Motor neuron (in vitro differentiated cells): ENCODE measurements around the gene AKNAD1. TPM values are rescaled to one million over a fixed set of nuclear protein-coding genes. Genes with fewer than 3 reads are reported as not detected.

Experiments used
- ATAC-seq, 8 experiments: fragments of 200-7000 bp; cut with Tn5 transposase; replicated peaks in 6 of 8; 2 replicates each; pipeline ENCODE4 v1.8.0; 2021; ENCODE audit warnings: mild to moderate bottlenecking in 8 of 8, moderate library complexity in 8 of 8
- H3K27ac ChIP-seq, 2 donors: fragments of 250-450 bp; sonication (Bioruptor Pico); 2 replicates each; pipeline ENCODE4 v1.9.0; 2021; ENCODE audit warnings: antibody characterized with exemption in 2 of 2, mild to moderate bottlenecking in 2 of 2, moderate library complexity in 1 of 2
- H3K4me1 ChIP-seq, 2 donors: fragments of 250-450 bp; sonication (Bioruptor Pico); replicated peaks in 1 of 2; 2 replicates each; pipeline ENCODE4 v1.6.1; 2021; ENCODE audit warnings: antibody characterized with exemption in 2 of 2, mild to moderate bottlenecking in 2 of 2, moderate library complexity in 1 of 2
- H3K4me3 ChIP-seq, 5 donors: fragments of 250-450 bp; sonication (Bioruptor Pico); 2 replicates each; pipeline ENCODE4 v1.9.0; 2021; ENCODE audit warnings: antibody characterized with exemption in 5 of 5, mild to moderate bottlenecking in 5 of 5, moderate library complexity in 4 of 5
- WGBS, 10 experiments: fragments of 450-650 bp; shearing (Covaris generic); methylation state at CpG; one replicate each; pipeline ENCODE4 v1.0.0; 2022; 5-methylcytosine and 5-hydroxymethylcytosine counted together
- in situ Hi-C, 9 experiments: fragments of 400-800 bp; cut with MboI; loops; one replicate each; pipeline ENCODE4 v1.15.0; 2021; ENCODE audit warnings: low sequenced_read_pairs in 9 of 9, low pct_unique_long_range_greater_than_20kb in 2 of 9; ENCODE audit not compliant: unreplicated experiment in 9 of 9
- total RNA-seq, 8 experiments: library from RNA; unstranded; fragments of 300-600 nt; gene quantifications; 2 replicates each; pipeline versions ENCODE4 v1.2.3 to v1.2.4, GENCODE V29; 2022

AKNAD1 gene
- total RNA-seq, 8 experiments from 2014 or later, result 1.0 to 4.1 (median 2.6) TPM; not detected in 1

DNA sequence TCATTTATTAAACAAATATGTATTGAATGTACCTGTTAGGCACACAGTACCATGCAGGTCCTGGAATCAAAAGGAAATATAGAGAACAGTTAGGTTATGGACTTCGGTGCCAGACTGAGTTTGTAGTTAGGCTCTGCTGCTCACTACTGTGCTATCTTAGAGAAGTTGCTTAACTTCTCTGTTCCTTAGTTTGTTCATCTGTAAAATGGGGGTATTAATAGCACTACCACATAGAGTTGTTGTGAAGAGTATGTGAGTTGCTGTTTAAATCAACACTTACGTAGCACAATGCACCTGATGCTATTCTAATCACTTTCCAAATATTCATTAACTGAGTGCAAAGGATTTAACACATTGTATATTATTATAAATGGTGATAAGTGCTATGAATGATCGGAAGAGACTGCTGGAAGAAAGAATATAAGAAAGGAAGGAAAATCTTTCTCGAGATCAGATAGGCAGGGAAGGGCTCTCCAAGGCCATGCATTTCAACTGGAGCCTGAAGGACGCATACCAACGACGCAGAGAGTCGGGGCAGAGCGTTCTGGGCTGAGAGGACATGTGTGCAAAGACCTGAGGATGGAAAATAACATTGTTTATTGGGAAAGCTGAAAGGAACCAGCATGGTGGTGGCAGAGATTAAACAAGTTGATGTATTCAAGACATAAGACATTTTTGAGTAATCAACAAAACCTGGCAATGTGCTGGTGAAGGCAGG lies 3.5 kb upstream of the AKNAD1 start:
- in situ Hi-C loops, result no loop called here
- no peak for ATAC-seq
- Histone ChIP-seq H3K27ac (no peak overlapping the region), H3K4me1 (peaks cover 13 to 15% of the 10 kb centered on the region in 2 donors), H3K4me3 (no peak overlapping the region)
- 68 to 100% (median 88%) methylated on average over 1 to 9 of the region's 9 CpGs for WGBS, 10 experiments

DNA sequence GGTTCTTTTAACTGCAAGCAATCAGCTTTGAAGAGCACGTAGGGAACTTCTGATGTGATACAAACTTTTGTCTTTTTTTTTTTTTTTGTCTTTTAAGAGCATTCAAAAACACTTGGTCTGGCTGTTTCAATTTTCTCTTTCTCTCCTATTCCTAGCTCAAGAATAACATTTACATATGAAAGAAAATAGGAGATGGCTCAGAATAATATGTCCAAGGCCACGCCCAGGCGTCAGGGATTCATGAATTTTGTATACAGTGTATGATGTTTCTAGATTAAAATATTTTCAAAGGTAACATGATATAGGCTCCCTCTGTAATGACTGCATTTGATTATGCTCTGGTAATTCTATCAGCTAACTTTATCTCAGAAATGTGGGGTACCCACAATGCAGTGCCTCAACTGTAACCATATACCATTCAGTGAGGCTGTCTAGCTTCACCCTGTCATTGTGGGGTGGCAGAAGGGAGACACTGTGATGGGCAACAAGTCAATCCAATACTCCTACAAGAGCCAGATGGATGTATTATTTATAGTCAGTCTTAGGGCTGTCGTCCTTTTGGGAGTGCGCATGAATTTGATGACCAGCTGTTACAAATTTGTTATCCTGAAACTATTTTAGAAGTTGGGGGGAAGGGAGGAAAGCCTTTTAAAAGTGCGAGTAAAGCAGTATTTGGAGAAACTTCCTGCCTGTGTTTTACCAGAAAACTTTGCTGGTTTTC lies 1.5 kb upstream of the AKNAD1 start:
- Histone ChIP-seq H3K27ac (peak overlapping the region in 1 of 2 donors; percentile 37), H3K4me3 (peak overlapping the region in 2 of 5 donors; percentile 11 to 18), H3K4me1 (peaks cover 13 to 15% of the 10 kb centered on the region in 2 donors)
- in situ Hi-C loops, result no loop called here
- peak in 7 of 8 experiments; percentile 49 to 93 (median 88) for ATAC-seq
- WGBS, 10 experiments, result 18 to 78% (median 55%) methylated on average over 1 to 6 of the region's 6 CpGs

DNA sequence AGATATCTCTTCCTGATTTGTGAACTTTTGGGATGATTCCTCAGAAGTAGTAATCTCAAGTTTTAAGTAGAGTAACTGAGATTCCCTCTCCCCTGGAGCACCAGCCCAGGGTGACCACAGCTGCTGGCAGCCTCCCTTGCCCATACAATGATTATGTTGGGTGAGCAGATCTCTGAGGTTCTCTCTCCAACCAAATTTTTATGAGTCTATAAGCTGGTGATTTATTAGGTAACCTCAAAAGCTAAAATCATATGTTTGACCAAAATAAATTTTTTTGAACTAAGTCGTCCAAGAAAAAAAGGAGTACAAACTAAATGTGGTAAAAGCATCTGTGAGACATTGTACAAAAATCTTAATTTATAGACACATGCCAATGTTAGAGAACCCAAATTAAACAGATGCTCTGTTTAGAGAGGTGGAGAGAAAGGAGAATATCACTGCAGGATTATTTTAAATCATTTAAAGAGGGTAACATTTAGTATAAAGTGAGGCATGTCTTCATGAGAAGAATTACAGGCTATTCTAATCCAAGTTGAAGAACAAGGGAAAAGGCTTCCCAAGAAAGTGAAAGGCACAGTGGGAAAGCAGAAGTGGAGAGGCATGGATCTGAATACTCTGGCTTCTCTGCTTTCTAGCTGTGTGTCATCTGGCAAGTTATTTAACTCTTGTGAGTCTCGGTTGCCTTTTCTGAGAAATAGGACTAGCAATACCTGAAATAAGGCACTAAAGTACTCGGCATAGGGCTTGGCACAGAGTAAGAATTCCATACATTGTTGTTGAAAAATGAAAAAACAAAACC lies 2.5 kb downstream of the AKNAD1 start:
- H3K4me3 ChIP-seq, result no peak overlapping the region
- peaks cover 28 to 29% of the 10 kb centered on the region in 2 donors for H3K4me1 ChIP-seq
- in situ Hi-C loops, result no loop called here
- no peak overlapping the region for H3K27ac ChIP-seq
- no peak for ATAC-seq
- 6 to 91% (median 52%) methylated on average over 1 to 3 of the region's 3 CpGs for WGBS, 10 experiments

DNA sequence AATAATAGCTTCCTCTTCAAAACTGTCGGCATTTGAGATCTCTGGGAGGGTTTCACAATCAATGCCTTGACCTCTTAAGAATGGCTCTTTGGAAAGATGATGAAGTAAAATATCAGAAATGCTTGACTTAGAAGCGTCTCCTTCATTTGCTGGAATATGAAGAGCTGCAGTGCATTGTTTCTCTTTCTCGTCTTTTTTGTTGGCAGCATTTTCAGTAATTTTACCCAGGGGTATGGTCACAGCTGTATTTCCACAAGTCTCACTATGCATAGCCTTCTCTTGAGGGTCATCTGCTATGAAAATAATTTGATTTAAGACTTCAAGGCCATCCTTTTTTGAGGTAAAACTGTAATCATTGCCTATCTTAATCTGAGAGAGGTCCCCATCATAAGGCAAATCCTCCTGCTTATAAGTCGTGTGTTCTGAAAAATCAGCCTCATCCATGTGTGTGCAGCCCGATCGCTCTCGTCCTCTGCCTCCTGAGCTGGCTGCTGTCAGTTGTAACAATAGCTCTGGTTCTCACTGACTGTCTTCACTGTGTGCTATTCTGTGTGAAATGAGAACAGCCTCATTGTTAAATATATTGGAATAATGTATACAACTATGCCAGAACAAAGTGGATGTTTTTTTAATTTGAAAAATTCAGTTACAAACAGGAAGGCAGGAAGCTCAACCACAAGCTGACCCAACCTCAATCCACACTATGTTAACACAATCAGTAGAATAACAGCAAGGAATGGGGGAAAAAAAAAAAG lies 4.5 kb downstream of the AKNAD1 start:
- ATAC-seq, result peak in 5 of 8 experiments; percentile 77 to 95 (median 90)
- Histone ChIP-seq H3K4me1 (peaks cover 16 to 22% of the 10 kb centered on the region in 2 donors), H3K4me3 (no peak overlapping the region), H3K27ac (peak overlapping the region in 1 of 2 donors; percentile 21)
- in situ Hi-C loops, result no loop called here
- WGBS, 10 experiments, result 19 to 72% (median 50%) methylated on average over 2 to 7 of the region's 7 CpGs

DNA sequence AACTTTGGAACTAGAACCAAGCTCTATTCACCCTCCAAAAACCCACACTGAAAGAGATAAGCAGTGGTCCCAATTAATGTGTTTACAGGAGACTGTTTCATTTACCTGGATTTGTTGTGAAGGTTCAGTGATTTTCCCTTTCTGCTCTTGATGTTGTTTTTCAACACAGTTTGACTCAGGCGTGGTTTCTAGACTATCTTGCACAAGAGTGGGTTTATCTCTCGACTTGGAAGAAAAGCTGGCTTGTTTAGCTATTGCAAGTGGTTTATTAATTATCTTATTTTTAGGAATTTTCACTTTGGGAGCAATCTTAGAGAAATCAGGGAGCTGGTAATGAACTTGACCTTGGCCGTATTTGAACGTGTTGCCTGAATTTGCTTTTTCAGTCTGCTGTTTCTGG lies 5.3 kb downstream of the AKNAD1 start:
- no peak overlapping the region for H3K27ac ChIP-seq
- in situ Hi-C loops, result no loop called here
- peaks cover 14 to 21% of the 10 kb centered on the region in 2 donors for H3K4me1 ChIP-seq
- no peak for ATAC-seq
- H3K4me3 ChIP-seq, result no peak overlapping the region
- WGBS, 10 experiments, result 67 to 100% (median 84%) methylated on average over 2 to 4 of the region's 4 CpGs; no CpG with 5 or more reads in 1 of the 10 experiments

DNA sequence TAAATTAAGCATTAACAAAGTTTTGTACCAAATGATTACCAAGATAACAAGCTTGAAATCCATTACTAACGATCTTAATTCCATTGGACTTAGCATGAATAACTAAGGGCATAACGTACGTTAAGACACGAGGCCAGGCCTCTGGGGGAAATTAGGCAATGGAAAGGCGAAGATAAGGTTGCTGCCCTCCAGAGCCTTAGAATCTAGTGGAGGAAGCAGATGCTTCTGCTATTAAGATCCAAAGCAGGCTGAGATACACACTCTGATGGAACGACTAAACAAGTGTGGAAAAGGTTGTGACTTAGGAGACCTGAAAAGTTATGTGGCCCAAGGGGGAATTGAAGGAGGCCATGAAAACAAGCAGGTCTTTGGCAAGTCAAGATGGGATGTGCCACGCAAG lies 6.0 kb downstream of the AKNAD1 start:
- WGBS, 10 experiments, result 79 to 97% (median 90%) methylated on average over 2 to 7 of the region's 7 CpGs; no CpG with 5 or more reads in 1 of the 10 experiments
- in situ Hi-C loops, result no loop called here
- ATAC-seq, result no peak
- Histone ChIP-seq H3K4me3 (no peak overlapping the region), H3K4me1 (peaks cover 14 to 21% of the 10 kb centered on the region in 2 donors), H3K27ac (no peak overlapping the region)

DNA sequence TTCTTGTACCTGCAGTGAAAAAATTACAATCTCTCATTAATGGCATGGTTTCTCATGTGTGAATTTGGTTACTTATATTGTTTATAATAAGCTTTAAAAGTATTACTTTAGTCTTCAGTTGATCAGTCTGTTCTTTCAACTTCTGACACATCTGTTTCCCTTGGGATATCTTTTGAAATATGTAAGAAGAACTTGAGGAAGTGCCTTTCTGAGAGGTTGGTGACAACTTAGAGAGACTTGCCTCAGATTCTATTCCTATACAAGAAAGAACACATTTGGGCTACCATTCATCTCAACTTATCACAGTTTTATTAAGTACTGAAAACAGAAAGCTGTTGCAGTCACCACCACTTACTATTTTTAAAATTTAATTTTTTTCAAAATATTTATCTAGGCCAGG lies 8.1 kb downstream of the AKNAD1 start:
- Histone ChIP-seq H3K4me1 (peaks cover 14 to 21% of the 10 kb centered on the region in 2 donors), H3K4me3 (no peak overlapping the region), H3K27ac (no peak overlapping the region)
- ATAC-seq, result no peak
- in situ Hi-C loops, result no loop called here

DNA sequence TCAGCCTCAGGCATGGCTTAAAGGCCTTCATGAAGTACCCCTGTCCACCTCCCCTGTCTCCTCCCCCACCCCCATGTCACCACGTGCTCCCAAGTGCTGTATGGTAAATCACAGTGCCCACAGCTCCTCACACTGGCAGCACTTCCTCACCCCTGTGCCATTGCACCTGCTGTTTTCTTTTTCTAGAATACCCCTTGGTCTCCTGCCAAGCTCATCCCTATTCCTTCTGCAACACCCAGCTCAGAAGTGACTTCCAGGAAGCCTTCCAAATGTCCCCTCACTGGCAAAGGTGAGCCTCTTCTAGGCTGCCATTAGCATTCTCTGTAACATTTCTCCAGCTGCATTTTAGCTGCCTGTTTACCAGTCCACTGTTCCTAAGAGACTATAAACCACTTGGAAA lies 9.4 kb downstream of the AKNAD1 start:
- Histone ChIP-seq H3K4me1 (peaks cover 8 to 16% of the 10 kb centered on the region in 2 donors), H3K4me3 (no peak overlapping the region), H3K27ac (no peak overlapping the region)
- in situ Hi-C loops, result no loop called here
- WGBS, 10 experiments, result 100% methylated on average over 1 of the region's 1 CpG; no CpG with 5 or more reads in 9 of the 10 experiments
- peak in 1 of 8 experiments; percentile 20 for ATAC-seq

DNA sequence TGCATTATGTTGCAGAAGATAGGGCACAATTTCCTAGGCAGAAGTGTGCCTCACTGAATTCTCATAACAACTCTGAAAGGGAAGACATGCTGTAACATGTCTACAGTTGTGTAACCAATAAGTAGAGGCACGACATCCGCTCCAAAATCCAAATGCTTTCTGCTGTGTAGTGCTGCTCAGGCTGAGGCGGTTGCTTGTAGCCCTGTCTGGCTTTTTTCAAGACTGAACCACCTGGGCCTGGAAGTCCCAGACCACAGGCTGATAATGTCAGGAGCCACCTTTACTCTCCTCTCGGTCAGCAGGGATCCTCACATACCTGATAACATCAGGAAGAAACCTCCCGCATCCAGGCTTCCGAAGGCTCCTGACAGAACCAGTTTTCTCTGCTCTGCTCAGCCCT lies 10.9 kb downstream of the AKNAD1 start:
- Histone ChIP-seq H3K4me3 (no peak overlapping the region), H3K27ac (no peak overlapping the region), H3K4me1 (peaks cover 0 to 6% of the 10 kb centered on the region in 2 donors)
- WGBS, 10 experiments, result 10 to 100% (median 91%) methylated on average over 2 to 6 of the region's 6 CpGs; no CpG with 5 or more reads in 1 of the 10 experiments
- in situ Hi-C loops, result no loop called here
- no peak for ATAC-seq

DNA sequence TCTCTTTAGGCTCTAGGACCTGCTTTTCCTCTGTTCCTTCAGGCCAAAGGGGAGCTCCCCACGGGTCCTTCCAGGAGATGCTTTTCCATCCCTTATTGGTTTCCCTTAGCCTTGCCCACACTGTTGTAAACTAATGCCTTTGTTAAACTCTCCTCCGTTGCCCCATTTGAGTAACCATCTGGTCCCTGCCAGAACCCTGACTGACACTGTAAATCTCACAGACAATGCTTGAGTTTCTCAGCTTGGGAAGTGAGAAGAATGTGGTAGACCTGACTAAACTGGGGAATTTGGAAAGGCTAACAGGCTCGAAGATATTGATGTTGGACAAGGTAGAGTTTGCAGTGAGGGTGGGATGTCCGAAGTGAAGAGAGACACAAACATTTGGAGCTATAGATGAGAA lies 11.4 kb downstream of the AKNAD1 start:
- no peak for ATAC-seq
- Histone ChIP-seq H3K4me1 (peaks cover 0 to 6% of the 10 kb centered on the region in 2 donors), H3K27ac (no peak overlapping the region), H3K4me3 (no peak overlapping the region)
- in situ Hi-C loops, result no loop called here
- 50 to 100% (median 76%) methylated on average over 2 to 4 of the region's 4 CpGs for WGBS, 10 experiments

DNA sequence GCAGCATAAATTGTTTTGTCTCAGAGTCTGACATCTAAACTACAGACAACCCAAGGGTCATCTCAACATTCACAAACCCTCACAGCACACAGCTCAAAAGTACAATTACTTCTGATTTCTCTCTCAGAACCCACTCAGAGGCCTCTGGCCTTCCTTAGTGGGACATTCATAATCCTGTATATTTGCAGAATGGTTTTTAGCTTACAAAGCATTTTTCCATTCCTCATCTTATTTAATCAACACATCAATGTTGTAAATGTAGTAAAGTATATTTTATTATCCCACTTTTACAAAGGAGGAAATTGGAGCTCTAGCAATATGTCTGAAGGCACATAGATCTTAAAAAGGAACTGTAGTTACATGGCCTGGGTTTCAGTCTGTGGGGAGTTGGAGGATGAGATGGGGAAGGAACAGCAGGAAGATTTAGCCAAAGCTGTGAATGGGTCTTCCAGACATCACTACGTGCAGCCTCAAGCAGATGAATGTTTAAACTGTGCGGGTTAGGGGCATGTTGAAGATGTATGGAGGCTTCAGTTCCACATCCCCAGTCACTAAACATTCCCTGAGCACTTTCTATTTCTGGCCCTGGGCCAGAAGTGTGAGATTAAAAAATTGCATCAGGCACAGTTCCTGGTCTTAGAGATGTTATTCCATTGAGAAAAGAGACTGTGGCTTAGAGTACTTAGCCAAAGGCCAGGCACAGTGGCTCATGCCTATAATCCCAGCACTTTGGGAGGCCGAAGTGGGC lies 13.3 kb downstream of the AKNAD1 start:
- ATAC-seq, result no peak
- in situ Hi-C loops, result no loop called here
- Histone ChIP-seq H3K4me1 (peaks cover 0 to 6% of the 10 kb centered on the region in 2 donors), H3K27ac (no peak overlapping the region), H3K4me3 (no peak overlapping the region)
- WGBS, 10 experiments, result 60 to 100% (median 94%) methylated on average over 1 to 3 of the region's 3 CpGs; no CpG with 5 or more reads in 2 of the 10 experiments
